ENCODE results near the gene NUCKS1.

Gene NUCKS1

GRCh38 chr1:205710201-205711062 lies 39.5 kb downstream of the NUCKS1 start:
- TF ChIP-seq ZNF274 (IDR thresholded peaks at IDR 0.05; ENCODE audit: low read depth, low read length), result no peak
- no peak overlapping the region for H3K4me3 ChIP-seq (ENCODE audit: low read length)

DNA sequence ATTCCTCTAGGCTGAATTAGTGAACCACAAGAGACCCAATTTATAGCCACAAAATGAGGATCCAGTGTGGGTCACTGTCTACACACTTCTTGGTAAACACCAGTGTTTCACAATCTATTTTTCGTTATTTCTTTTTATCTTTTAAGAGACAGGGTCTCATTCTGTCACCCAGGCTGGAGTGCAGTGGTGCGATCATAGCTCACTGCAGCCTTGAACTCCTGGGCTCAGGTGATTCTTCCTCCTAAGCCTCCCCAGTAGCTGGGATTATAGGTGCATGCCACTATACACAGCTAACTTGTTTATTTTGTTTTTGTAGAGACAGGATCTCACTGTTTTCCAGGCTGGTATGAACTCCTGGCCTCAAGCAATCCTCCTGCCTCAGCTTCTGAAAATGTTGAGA lies 40.3 kb downstream of the NUCKS1 start:
- H3K4me3 ChIP-seq (ENCODE audit: low read length), result no peak overlapping the region
- no peak for TF ChIP-seq ZNF274 (IDR thresholded peaks at IDR 0.05; ENCODE audit: low read depth, low read length)

DNA sequence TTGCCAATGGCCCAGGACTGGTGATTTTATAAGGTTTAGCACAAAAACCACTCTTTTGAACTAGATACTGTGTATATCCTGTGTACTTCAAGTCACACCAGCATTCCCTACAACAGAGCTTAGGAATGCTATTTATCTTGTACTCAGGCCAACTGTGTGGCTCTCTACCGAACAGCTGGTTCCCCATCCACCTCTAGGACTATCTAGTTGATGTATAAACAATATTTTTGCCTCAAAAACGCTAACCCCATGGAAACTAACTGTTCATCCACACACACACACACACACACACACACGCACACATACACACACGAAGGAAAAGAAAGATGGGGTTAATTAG lies 41.0 kb downstream of the NUCKS1 start:
- H3K4me3 ChIP-seq (ENCODE audit: low read length), result no peak overlapping the region
- no peak for TF ChIP-seq ZNF274 (IDR thresholded peaks at IDR 0.05; ENCODE audit: low read depth, low read length)

- TF ChIP-seq ZNF274 (IDR thresholded peaks at IDR 0.05; ENCODE audit: low read depth, low read length), result no peak
- H3K4me3 ChIP-seq (ENCODE audit: low read length), result no peak overlapping the region
Observed at GRCh38 chr1:205706601-205707502, 43.1 kb downstream of the NUCKS1 start.

DNA sequence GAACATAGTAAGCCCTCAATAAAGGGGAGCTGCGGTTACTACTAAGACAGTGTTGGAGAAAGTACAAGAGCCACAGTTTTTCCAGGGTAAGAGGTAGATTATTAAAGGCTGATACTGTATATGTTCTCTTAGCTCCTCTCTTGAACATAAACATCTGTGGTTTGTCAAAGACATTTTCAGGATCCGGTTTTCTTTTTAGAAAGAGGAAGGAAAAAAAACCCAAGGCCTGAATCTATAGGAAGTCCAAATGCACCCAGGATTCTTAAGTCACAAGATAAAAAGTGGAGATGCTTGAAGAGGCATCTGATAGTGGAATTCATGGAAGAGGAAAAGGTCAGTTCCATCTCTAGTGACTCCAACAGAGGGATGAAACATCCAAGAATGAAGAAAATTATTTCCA lies 45.1 kb downstream of the NUCKS1 start:
- no peak overlapping the region for H3K4me3 ChIP-seq (ENCODE audit: low read length)
- TF ChIP-seq ZNF274 (IDR thresholded peaks at IDR 0.05; ENCODE audit: low read depth, low read length), result no peak

- no peak overlapping the region for H3K4me3 ChIP-seq (ENCODE audit: low read length)
- no peak for TF ChIP-seq ZNF274 (IDR thresholded peaks at IDR 0.05; ENCODE audit: low read depth, low read length)
Observed at GRCh38 chr1:205703072-205703471, 46.9 kb downstream of the NUCKS1 start.

DNA sequence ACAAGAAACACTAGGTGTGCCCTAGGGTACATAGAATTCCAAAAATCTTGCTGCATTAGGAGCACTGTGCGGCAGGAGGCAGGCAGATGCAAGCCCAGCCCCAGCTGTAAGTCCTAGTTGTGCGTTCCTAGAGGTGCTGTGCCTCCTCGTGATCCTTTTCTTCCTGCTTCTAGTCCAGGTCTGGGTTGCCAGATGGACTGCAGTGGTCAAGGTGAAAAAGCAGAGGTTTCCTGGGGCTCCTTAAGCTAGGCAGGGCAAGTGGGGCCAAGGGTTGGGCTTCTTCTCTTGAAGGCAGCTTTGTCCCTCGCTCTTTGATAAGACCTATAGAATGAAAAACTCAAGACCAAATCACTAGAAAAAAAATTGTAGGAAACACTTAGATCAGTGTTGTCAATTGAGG lies 48.1 kb downstream of the NUCKS1 start:
- no peak overlapping the region for H3K4me3 ChIP-seq (ENCODE audit: low read length)

GRCh38 chr1:205701420-205701819 lies 48.6 kb downstream of the NUCKS1 start:
- H3K4me3 ChIP-seq (ENCODE audit: low read length), result no peak overlapping the region
- no peak for TF ChIP-seq ZNF274 (IDR thresholded peaks at IDR 0.05; ENCODE audit: low read depth, low read length)

More for the DNA sequence above, 48.1 kb downstream of the NUCKS1 start:
- TF ChIP-seq ZNF274 (IDR thresholded peaks at IDR 0.05; ENCODE audit: low read depth, low read length), result no peak

GRCh38 chr1:205700865-205701401 lies 49.0 kb downstream of the NUCKS1 start:
- no peak for TF ChIP-seq ZNF274 (IDR thresholded peaks at IDR 0.05; ENCODE audit: low read depth, low read length)
- H3K4me3 ChIP-seq (ENCODE audit: low read length), result no peak overlapping the region

- no peak overlapping the region for H3K4me3 ChIP-seq (ENCODE audit: low read length)
- TF ChIP-seq ZNF274 (IDR thresholded peaks at IDR 0.05; ENCODE audit: low read depth, low read length), result no peak
Observed at GRCh38 chr1:205699416-205699815, 50.6 kb downstream of the NUCKS1 start.

DNA sequence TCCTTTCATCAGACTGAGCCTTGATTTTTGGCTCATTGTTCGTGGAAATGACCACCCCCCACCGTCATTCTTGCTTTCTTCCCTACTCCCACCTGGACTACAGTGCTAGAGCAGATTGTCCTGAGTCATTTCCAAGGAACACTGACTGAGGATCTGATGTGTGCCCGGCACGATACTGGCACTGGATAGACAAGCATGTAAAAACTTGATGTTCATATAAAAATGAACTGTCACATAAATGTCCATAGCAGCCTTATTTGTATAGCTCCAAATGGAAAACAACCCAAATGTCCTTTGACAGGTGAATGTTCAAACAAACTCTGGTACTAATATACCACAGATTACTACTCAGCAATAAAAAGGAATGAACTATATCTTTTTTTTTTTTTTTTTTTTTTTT lies 51.1 kb downstream of the NUCKS1 start:
- TF ChIP-seq ZNF274 (IDR thresholded peaks at IDR 0.05; ENCODE audit: low read depth, low read length), result no peak
- H3K4me3 ChIP-seq (ENCODE audit: low read length), result no peak overlapping the region

DNA sequence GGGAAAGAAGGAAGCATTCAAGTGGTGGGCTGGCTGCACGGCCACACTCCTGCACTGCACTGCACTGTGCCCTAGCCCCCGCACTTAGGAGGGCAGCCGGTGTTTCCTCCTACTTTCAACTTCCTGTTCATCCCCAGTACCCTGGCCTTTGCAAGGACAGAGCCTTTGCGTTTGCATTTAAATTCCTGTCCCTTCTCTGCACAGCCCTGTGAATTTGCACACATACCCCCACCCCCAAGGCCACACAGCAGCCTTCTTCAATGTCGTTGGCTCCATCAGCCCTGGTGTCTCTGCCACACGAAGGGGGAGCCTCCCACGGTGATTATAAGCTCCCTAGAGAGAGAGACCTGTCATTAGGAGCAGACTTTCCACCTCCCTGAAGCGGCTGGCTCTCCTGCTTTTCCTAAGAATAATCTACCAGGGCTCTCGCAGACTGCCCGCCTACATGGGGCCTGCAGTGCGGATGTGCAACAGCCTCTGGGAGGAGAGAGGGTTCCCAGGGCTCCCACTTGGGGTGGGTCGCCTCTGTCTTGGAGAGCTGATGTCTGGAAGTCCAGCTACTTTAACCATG lies 56.5 kb downstream of the NUCKS1 start:
- TF ChIP-seq ZNF274 (IDR thresholded peaks at IDR 0.05; ENCODE audit: low read depth, low read length), result no peak
- H3K4me3 ChIP-seq (ENCODE audit: low read length), result no peak overlapping the region

- no peak overlapping the region for H3K4me3 ChIP-seq (ENCODE audit: low read length)
- no peak for TF ChIP-seq ZNF274 (IDR thresholded peaks at IDR 0.05; ENCODE audit: low read depth, low read length)
Observed at GRCh38 chr1:205692423-205692822, 57.6 kb downstream of the NUCKS1 start.

DNA sequence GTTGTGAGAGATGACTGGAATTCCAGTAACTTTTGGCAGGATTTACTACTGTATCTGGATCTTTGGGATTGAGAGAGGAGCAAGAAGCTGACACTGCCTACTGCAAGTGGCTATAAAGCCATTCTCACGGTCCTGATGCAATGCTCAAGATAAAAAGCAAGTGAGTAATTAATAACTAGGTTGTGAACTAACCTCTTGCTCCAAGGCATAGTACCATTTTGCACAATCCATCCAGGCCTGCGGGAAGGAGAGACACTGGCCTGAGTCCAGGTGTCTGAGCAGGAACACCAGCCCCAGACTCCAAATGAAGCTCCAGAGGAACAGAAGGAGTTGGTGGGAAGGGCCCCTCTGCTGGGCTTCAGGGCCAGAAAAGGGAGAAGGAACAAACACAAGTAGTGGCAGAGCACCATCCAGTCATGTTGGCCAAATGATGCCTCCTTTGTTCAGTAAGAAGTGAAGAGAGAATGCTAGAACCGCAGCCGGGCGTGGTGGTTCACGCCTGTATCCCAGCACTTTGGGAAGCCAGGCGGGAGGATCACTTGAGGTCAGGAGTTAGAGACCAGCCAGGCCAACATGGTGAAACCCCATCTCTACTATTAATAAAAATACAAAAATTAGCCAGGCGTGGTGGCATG lies 59.7 kb downstream of the NUCKS1 start:
- no peak for TF ChIP-seq ZNF274 (IDR thresholded peaks at IDR 0.05; ENCODE audit: low read depth, low read length)
- H3K4me3 ChIP-seq (ENCODE audit: low read length), result no peak overlapping the region
